K562 (cell line): ENCODE measurements around the gene HEATR9. TPM values are rescaled to one million over a fixed set of nuclear protein-coding genes. Genes with fewer than 3 reads are reported as not detected.

Source experiments
- ATAC-seq: fragments of 200-7000 bp; cut with Tn5 transposase; 3 replicates; pipeline ENCODE4 v1.9.1; 2020; ENCODE audit warnings: moderate library complexity
- BruUV-seq: library from RNA; stranded (reverse); fragments of 400-500 nt; replicated peaks from 2 replicates; lab custom pipeline; 2021; lab: Mats Ljungman, UMichigan
- CTCF ChIA-PET: fragments of 300-600 bp; formaldehyde crosslinking; extraction: SDS; loops from one replicate; lab custom pipeline; 2021; ENCODE audit warnings: low intra/inter-chr PET ratio; lab: Yijun Ruan, JAX
- POLR2A ChIA-PET: fragments of 300-600, 350-650 bp; sonication (Branson Sonifier 250); formaldehyde crosslinking; extraction: SDS; loops from one replicate; lab custom pipeline; 2021; ENCODE audit warnings: antibody characterized with exemption, inconsistent platforms; lab: Yijun Ruan, JAX
- DNase-seq, 4 experiments: peaks; one replicate each; pipeline versions ENCODE4 v3.0.0 to v3.0.0-alpha.2; 2011 to 2018; ENCODE audit warnings: low spot score in 3 of 4, mixed read lengths in 3 of 4; ENCODE audit errors: extremely low read depth in 1 of 4
- FAIRE-seq: peaks from 2 replicates; lab custom pipeline; 2011; peaks lifted over from hg19 to GRCh38; lab: Jason Lieb, UNC
- H2AFZ ChIP-seq: 2 replicates; pipeline ENCODE4 v1.6.0; 2011; ENCODE audit warnings: low read depth, low read length, control low read depth, inconsistent platforms
- H3K27ac ChIP-seq: fragments of 200-600 bp; 3 replicates; pipeline ENCODE4 v1.8.0; 2011; ENCODE audit warnings: low read depth, mild to moderate bottlenecking, control low read depth, inconsistent platforms, low read length, moderate library complexity, mixed read lengths; ENCODE audit errors: extremely low read depth
- H3K27me3 ChIP-seq, 2 experiments: fragments of 300-600 bp in 1 of 2; 2 replicates in 1 of 2; 3 replicates in 1 of 2; pipeline versions ENCODE4 v1.6.0 to v1.8.0; 2011; ENCODE audit warnings: inconsistent platforms in 2 of 2, low read length in 2 of 2, mild to moderate bottlenecking in 1 of 2, mixed read lengths in 1 of 2, moderate library complexity in 1 of 2; ENCODE audit not compliant: control insufficient read depth in 2 of 2, insufficient read depth in 2 of 2
- H3K36me3 ChIP-seq: fragments of 300-600 bp; 3 replicates; pipeline ENCODE4 v1.8.0; 2011; ENCODE audit warnings: mild to moderate bottlenecking, low read length, inconsistent platforms; ENCODE audit not compliant: control insufficient read depth, insufficient read depth
- H3K4me1 ChIP-seq, 2 experiments: fragments of 200-600 bp in 1 of 2; replicated peaks in 1 of 2; 2 replicates in 1 of 2; 3 replicates in 1 of 2; pipeline versions ENCODE4 v1.5.1 to v1.8.0; 2011; ENCODE audit warnings: inconsistent platforms in 2 of 2, low read length in 2 of 2, mild to moderate bottlenecking in 1 of 2, mixed read lengths in 1 of 2, moderate library complexity in 1 of 2; ENCODE audit not compliant: control insufficient read depth in 2 of 2, insufficient read depth in 2 of 2
- H3K4me2 ChIP-seq: 2 replicates; pipeline ENCODE4 v1.6.1; 2011; ENCODE audit warnings: low read length, control low read depth, inconsistent platforms, mixed read lengths; ENCODE audit not compliant: insufficient read depth
- H3K4me3 ChIP-seq: fragments of 200-600 bp; sonication (generic), shearing (Covaris generic); 2 replicates; pipeline ENCODE4 v1.5.1; 2016; ENCODE audit warnings: control low read depth, inconsistent platforms
- H3K79me2 ChIP-seq: fragments of 200-600 bp; 3 replicates; pipeline ENCODE4 v1.8.0; 2011; ENCODE audit warnings: low read length, inconsistent platforms; ENCODE audit not compliant: control insufficient read depth, insufficient read depth
- H3K9ac ChIP-seq, 2 experiments: 2 replicates each; pipeline versions ENCODE4 v1.6.0 to v1.6.1; 2011; ENCODE audit warnings: low read depth in 2 of 2, low read length in 2 of 2, control low read depth in 1 of 2, inconsistent platforms in 1 of 2, mild to moderate bottlenecking in 1 of 2, mixed read lengths in 1 of 2; ENCODE audit not compliant: insufficient read depth in 1 of 2
- H3K9me1 ChIP-seq: one replicate; pipeline ENCODE4 v1.6.0; 2011; ENCODE audit warnings: inconsistent platforms, mild to moderate bottlenecking, low read length, moderate library complexity; ENCODE audit not compliant: control insufficient read depth, insufficient read depth
- H3K9me3 ChIP-seq: replicated peaks from 2 replicates; pipeline ENCODE4 v1.5.1; 2011; ENCODE audit warnings: low read depth, low read length, inconsistent platforms; ENCODE audit not compliant: control insufficient read depth, insufficient read depth
- H4K20me1 ChIP-seq: replicated peaks from 2 replicates; pipeline ENCODE4 v1.6.1; 2011; ENCODE audit warnings: low read length, inconsistent platforms, mixed read lengths; ENCODE audit not compliant: control insufficient read depth, insufficient read depth
- BCOR ChIP-seq: fragments of 450-650 bp; IDR thresholded peaks from 2 replicates; pipeline ENCODE4 v1.6.1; 2016
- MYBL2 ChIP-seq, 2 experiments: fragments of 450-650 bp in 1 of 2; sonication (generic) in 1 of 2; formaldehyde crosslinking in 1 of 2; IDR thresholded peaks; 2 replicates each; pipeline versions ENCODE4 v1.6.1 to v1.8.1; 2017 to 2022; ENCODE audit warnings: borderline replicate concordance in 1 of 2, inconsistent platforms in 1 of 2, low read depth in 1 of 2, mild to moderate bottlenecking in 1 of 2, missing genetic modification reagents in 1 of 2, moderate library complexity in 1 of 2
- RBM25 ChIP-seq: fragments of 200-400 bp; formaldehyde crosslinking; IDR thresholded peaks from 2 replicates; pipeline ENCODE4 v1.6.1; 2018; ENCODE audit warnings: low read length, low read depth, moderate library complexity; ENCODE audit not compliant: severe bottlenecking
- ZFP36 ChIP-seq: fragments of 150-350 bp; IDR thresholded peaks from 2 replicates; pipeline ENCODE4 v1.6.1; 2018; ENCODE audit warnings: low read length, low read depth; ENCODE audit not compliant: partially characterized antibody
- ZSCAN29 ChIP-seq: fragments of 450-650 bp; IDR thresholded peaks from 2 replicates; pipeline ENCODE4 v1.6.1; 2017
- in situ Hi-C: fragments of 300-500 bp; cut with MboI; formaldehyde crosslinking; loops from 4 replicates; pipeline ENCODE4 v1.15.0; 2018; ENCODE audit warnings: inconsistent platforms, mixed read lengths
- intact Hi-C: fragments of 100-400 bp; cut with micrococcal nuclease; formaldehyde crosslinking; loops from 2 replicates; pipeline ENCODE4 v1.14.2; 2022
- polyA plus RNA-seq, 8 experiments: library from polyadenylated mRNA; depleted of rRNA in 4 of 8; stranded (reverse) in 5 of 8; unstranded in 3 of 8; fragments of >200 nt; fragmentation: Nextera tagmentation in 2 of 8; fragmentation: Illumina TruSeq in 1 of 8; extraction: Ambion mirVana in 2 of 8; extraction: Trizol in 1 of 8; gene quantifications; 2 replicates each; pipeline versions ENCODE4 v1.2.1 to v1.2.3, GENCODE V29; 2011 to 2014; ENCODE audit warnings: inconsistent platforms in 1 of 8, missing spikeins in 1 of 8
- total RNA-seq, 7 experiments: library from RNA; depleted of rRNA in 6 of 7; stranded (reverse); fragments of >200 nt in 6 of 7; fragmentation: Illumina TruSeq in 2 of 7; extraction: Trizol in 2 of 7; gene quantifications; 2 replicates each; pipeline versions ENCODE4 v1.2.1 to v1.2.3, GENCODE V29; 2011 to 2021; ENCODE audit warnings: low replicate concordance in 1 of 7
- TF ChIP-seq, protein P1 (sequence below), 2 experiments: IDR thresholded peaks in 1 of 2; conservative IDR thresholded peaks in 1 of 2; 2 replicates each; pipeline ENCODE4 v1.6.1; 2016; ENCODE audit warnings: low read depth in 2 of 2, mild to moderate bottlenecking in 1 of 2, missing compliant biosample characterization in 1 of 2, missing genetic modification characterization in 1 of 2, moderate library complexity in 1 of 2

HEATR9 gene
- total and polyA plus RNA-seq, 9 of the 15 experiments (the other 6 are each of a cell fraction or from before 2014, with no cell fraction given) = not detected

- POLR2A ChIA-PET = interaction anchor here (0.6 to 2.2 kb wide), 4 partner anchors 11 to 128 kb away, joined by 3 to 7 read pairs (median 3); no protein-coding TSS in a partner anchor
These were observed 8.8 kb upstream of the HEATR9 start for GRCh38 chr17:35877345-35878029.

More at GRCh38 chr17:35877345-35878029, 8.8 kb upstream of the HEATR9 start:
- H3K9me1 ChIP-seq = no peaks in the 10 kb centered on the region
- BruUV-seq = no TSS peak
- no peak overlapping the region for H3K9ac ChIP-seq
- H3K27me3 ChIP-seq = no peaks in the 10 kb centered on the region
- no peaks in the 10 kb centered on the region for H3K9me3 ChIP-seq
- no peaks in the 10 kb centered on the region for H3K79me2 ChIP-seq
- no peaks in the 10 kb centered on the region for H3K36me3 ChIP-seq
- in situ Hi-C loops = no loop called here
- no peak overlapping the region for H3K4me3 ChIP-seq
- H3K4me2 ChIP-seq = no peak overlapping the region
- no peak overlapping the region for H2AFZ ChIP-seq
- H4K20me1 ChIP-seq = no peaks in the 10 kb centered on the region
- H3K4me1 ChIP-seq = peaks cover 4 to 17% of the 10 kb centered on the region in 2 experiments; a peak in 4 of 5 replicates
- FAIRE-seq (no peak), DNase-seq (no peak), ATAC-seq (no peak)
- no peak overlapping the region for H3K27ac ChIP-seq
- TF ChIP-seq, protein P1, sequence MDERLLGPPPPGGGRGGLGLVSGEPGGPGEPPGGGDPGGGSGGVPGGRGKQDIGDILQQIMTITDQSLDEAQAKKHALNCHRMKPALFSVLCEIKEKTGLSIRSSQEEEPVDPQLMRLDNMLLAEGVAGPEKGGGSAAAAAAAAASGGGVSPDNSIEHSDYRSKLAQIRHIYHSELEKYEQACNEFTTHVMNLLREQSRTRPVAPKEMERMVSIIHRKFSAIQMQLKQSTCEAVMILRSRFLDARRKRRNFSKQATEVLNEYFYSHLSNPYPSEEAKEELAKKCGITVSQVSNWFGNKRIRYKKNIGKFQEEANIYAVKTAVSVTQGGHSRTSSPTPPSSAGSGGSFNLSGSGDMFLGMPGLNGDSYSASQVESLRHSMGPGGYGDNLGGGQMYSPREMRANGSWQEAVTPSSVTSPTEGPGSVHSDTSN (CRISPR knock-in tag; IDR thresholded peaks at IDR 0.05; ENCODE audit: low read depth) = no peak
- TF ChIP-seq, protein P1 (tag; conservative IDR thresholded peaks at IDR 0.05; ENCODE audit: low read depth) = no peak
- TF ChIP-seq ZFP36 (peak; percentile 21), RBM25 (peak; percentile 84), BCOR (peak; percentile 64), MYBL2 (IDR thresholded peaks at IDR 0.05; ENCODE audit: low read depth) (no peak), MYBL2 (CRISPR knock-in tag; IDR thresholded peaks at IDR 0.05; ENCODE audit: borderline replicate concordance) (no peak), ZSCAN29 (no peak)
- intact Hi-C loops = no loop called here
- CTCF ChIA-PET = no interaction called here
